Transverse colon (tissue), 4 donors: ENCODE results near the gene DLST. TPM values are rescaled to one million over a fixed set of nuclear protein-coding genes. Genes with fewer than 3 reads are reported as not detected.

Experiments
- DNase-seq: peaks from one replicate; pipeline ENCODE4 v3.0.0-alpha.2; 2019
- H3K27ac ChIP-seq, 4 donors: fragments of 200-600 bp; sonication (generic); 2 replicates each; pipeline ENCODE4 v1.5.1; 2016 to 2018; ENCODE audit warnings: inconsistent platforms in 4 of 4
- H3K27me3 ChIP-seq: fragments of 200-600 bp; sonication (generic); 2 replicates; pipeline ENCODE4 v1.5.1; 2017; ENCODE audit warnings: inconsistent platforms
- H3K36me3 ChIP-seq, 4 donors: fragments of 200-600 bp; sonication (generic); 2 replicates each; pipeline ENCODE4 v1.5.1; 2017 to 2019; ENCODE audit warnings: inconsistent platforms in 4 of 4
- H3K4me1 ChIP-seq, 4 donors: fragments of 200-600 bp; sonication (generic); 2 replicates each; pipeline ENCODE4 v1.5.1; 2017 to 2020; ENCODE audit warnings: inconsistent platforms in 4 of 4
- H3K4me3 ChIP-seq, 4 donors: fragments of 200-600 bp; sonication (generic); 1 replicate in 1 of 4; 2 replicates in 3 of 4; pipeline versions ENCODE4 v1.5.1 to v1.6.1; 2017 to 2019; ENCODE audit warnings: inconsistent platforms in 4 of 4
- H3K9me3 ChIP-seq, 2 donors: fragments of 200-600 bp; sonication (generic); 2 replicates each; pipeline ENCODE4 v1.5.1; 2017 to 2019; ENCODE audit warnings: inconsistent platforms in 2 of 2
- CTCF ChIP-seq, 5 experiments: fragments of 200-600 bp in 3 of 5; fragments of 450-650 bp in 2 of 5; sonication (generic) in 3 of 5; IDR thresholded peaks; 1 replicate in 2 of 5; 2 replicates in 3 of 5; pipeline ENCODE4 v1.5.1; 2016 to 2017; ENCODE audit warnings: antibody characterized with exemption in 5 of 5, inconsistent platforms in 3 of 5, mild to moderate bottlenecking in 2 of 5, moderate library complexity in 1 of 5
- EP300 ChIP-seq: sonication (generic); formaldehyde crosslinking; IDR thresholded peaks from one replicate; pipeline ENCODE4 v1.6.1; 2017; ENCODE audit warnings: antibody characterized with exemption, low read depth
- POLR2A ChIP-seq: fragments of 450-650 bp; IDR thresholded peaks from one replicate; pipeline ENCODE4 v1.6.1; 2016; ENCODE audit warnings: antibody characterized with exemption, mild to moderate bottlenecking, moderate library complexity
- POLR2AphosphoS5 ChIP-seq, 3 donors: sonication (generic); formaldehyde crosslinking; IDR thresholded peaks; one replicate each; pipeline ENCODE4 v1.6.1; 2016; ENCODE audit warnings: antibody characterized with exemption in 3 of 3
- WGBS, 2 donors: methylation state at CpG; one replicate each; pipeline ENCODE4 v1.1.5; 2018; ENCODE audit warnings: low coverage in 1 of 2; 5-methylcytosine and 5-hydroxymethylcytosine counted together
- in situ Hi-C, 4 donors: fragments of 200-750 bp; cut with MboI; loops; one replicate each; pipeline versions ENCODE4 v1.15.0 to v1.15.1; 2017; ENCODE audit warnings: low sequenced_read_pairs in 3 of 4, low pct_ligation_motif_present in 1 of 4, low pct_unique_long_range_greater_than_20kb in 1 of 4
- intact Hi-C: fragments of 100-400 bp; cut with DNase I; formaldehyde crosslinking; loops from one replicate; pipeline ENCODE4 v1.15.1; 2023; ENCODE audit warnings: low total_unique reads
- total RNA-seq, 4 donors: library from RNA; depleted of rRNA; stranded (reverse); fragments of >200 nt; gene quantifications; one replicate each; pipeline ENCODE4 v1.1.0, GENCODE V29; 2016

The DLST gene
- total RNA-seq, 4 donors from 2014 or later, result 65.1 to 135 (median 103) TPM

DNA sequence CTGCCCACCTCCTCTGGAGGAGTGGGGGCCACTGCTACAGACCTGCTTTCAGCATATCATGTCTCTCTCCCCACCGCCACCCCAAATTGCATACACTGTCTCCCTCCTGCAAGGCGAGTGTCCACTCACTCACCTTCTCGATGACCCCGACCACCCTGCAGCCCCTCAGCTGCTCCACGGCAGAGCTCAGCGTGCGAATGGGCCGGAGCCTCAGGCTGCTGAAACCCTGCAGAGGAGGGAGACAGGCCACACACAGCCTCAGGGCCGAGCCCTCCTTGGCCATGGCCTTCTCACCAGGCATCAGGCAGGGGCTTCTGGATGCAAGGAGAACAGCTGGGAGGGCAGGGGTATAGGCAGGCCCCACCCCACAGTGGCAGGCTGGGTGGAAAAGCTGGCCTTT, 36.7 kb downstream of the DLST start:
- Histone ChIP-seq H3K4me3 (no peak overlapping the region), H3K4me1 (peaks cover 0 to 21% (median 7%) of the 10 kb centered on the region in 4 donors), H3K27me3 (no peaks in the 10 kb centered on the region), H3K36me3 (no peaks in the 10 kb centered on the region), H3K9me3 (no peaks in the 10 kb centered on the region), H3K27ac (no peak overlapping the region)
- intact Hi-C loops, result no loop called here
- in situ Hi-C loops, result loop anchor here in 1 of 4 donors (10.0 kb wide), 1 partner anchor 54 kb away; no protein-coding TSS in a partner anchor
- WGBS, 2 donors, result 89% methylated on average over 9 of the region's 9 CpGs; no CpG with 5 or more reads in 1 of the 2 donors
- no peak for DNase-seq
- TF ChIP-seq CTCF (IDR thresholded peaks at IDR 0.05) (no peak), EP300 (no peak), POLR2AphosphoS5 (IDR thresholded peaks at IDR 0.05) (no peak), POLR2A (no peak)

DNA sequence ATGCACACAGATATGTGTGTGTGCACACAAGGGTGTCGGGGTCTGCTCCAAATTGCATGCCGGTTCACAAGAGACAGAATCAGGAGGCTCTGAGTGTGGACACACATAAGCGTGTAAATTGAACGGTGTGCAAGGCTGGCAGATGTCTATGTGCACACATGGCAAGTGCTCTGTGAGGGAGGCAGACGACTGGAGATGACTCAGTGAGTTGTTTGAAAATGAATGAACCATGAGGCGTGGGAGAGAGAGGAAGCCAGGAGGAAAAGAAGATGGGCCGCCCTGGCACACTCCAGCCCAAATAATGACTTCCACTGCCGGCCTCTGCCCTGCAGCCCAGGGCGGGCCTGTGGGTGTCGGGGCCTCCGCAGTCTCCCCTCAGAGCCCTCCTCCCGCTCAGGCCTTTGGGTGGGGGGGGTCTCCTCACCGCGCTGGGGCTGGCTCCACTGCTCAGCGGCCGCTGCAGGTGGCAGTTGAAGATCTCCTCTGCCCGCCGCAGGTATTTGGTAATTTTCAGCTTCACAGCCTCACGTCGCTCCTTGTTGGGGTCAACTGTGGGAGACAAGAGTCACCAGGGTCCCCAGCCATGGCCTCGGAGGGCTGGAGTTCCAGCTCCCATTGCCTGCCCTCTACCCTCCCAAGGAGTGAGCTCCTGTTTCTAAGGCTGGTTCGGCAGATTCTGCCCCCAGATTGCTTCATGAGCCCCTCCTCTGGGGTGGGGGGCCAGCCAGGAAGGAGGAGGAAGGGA, 37.9 kb downstream of the DLST start:
- peaks cover 0 to 23% (median 7%) of the 10 kb centered on the region in 4 donors for H3K4me1 ChIP-seq
- intact Hi-C loops, result no loop called here
- no peak overlapping the region for H3K27ac ChIP-seq
- H3K36me3 ChIP-seq, result no peaks in the 10 kb centered on the region
- no peak for DNase-seq
- H3K27me3 ChIP-seq, result no peaks in the 10 kb centered on the region
- no peak overlapping the region for H3K4me3 ChIP-seq
- H3K9me3 ChIP-seq, result no peaks in the 10 kb centered on the region
- TF ChIP-seq POLR2A (no peak), EP300 (no peak), POLR2AphosphoS5 (IDR thresholded peaks at IDR 0.05) (no peak), CTCF (IDR thresholded peaks at IDR 0.05) (no peak)
- 67 to 87% methylated on average over 4 to 22 of the region's 22 CpGs for WGBS, 2 donors
- in situ Hi-C loops, result loop anchor here in 1 of 4 donors (10.0 kb wide), 1 partner anchor 55 kb away; no protein-coding TSS in a partner anchor

DNA sequence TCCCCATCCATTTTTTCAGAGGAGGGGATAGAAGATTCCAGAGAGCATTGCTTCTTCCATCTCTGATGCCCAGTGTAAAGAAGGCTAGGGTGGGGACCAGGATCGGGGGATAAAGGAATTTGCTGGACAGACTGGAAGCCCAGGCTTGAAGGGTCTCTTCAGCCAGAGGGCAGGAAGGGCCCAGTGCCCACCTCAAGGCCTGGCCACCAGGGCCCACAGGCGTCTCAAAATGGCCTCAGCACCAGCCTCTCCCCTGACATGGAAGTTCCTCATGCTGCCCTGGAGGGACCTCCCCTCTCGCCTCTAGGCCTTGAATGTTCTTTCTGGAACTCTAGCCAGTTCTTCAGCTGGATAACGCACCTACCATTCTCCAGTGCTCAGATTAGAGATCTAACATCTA, 38.6 kb downstream of the DLST start:
- intact Hi-C loops, result no loop called here
- in situ Hi-C loops, result no loop called here
- peaks cover 0 to 23% (median 7%) of the 10 kb centered on the region in 4 donors for H3K4me1 ChIP-seq
- no peaks in the 10 kb centered on the region for H3K36me3 ChIP-seq
- DNase-seq, result no peak
- WGBS, 2 donors, result 86 to 100% methylated on average over 2 to 4 of the region's 4 CpGs
- H3K27ac ChIP-seq, result no peak overlapping the region
- no peak overlapping the region for H3K4me3 ChIP-seq
- H3K27me3 ChIP-seq, result no peaks in the 10 kb centered on the region
- TF ChIP-seq POLR2A, result no peak
- no peaks in the 10 kb centered on the region for H3K9me3 ChIP-seq

GRCh38 chr14:74921053-74921620, 39.4 kb downstream of the DLST start:
- Histone ChIP-seq H3K36me3 (no peaks in the 10 kb centered on the region), H3K4me3 (no peak overlapping the region), H3K4me1 (peaks cover 0 to 23% (median 7%) of the 10 kb centered on the region in 4 donors), H3K27ac (no peak overlapping the region), H3K27me3 (no peaks in the 10 kb centered on the region), H3K9me3 (no peaks in the 10 kb centered on the region)
- TF ChIP-seq POLR2AphosphoS5 (IDR thresholded peaks at IDR 0.05) (no peak), POLR2A (no peak), EP300 (no peak), CTCF (IDR thresholded peaks at IDR 0.05) (no peak)
- 86 to 100% methylated on average over 1 to 16 of the region's 19 CpGs for WGBS, 2 donors
- in situ Hi-C loops, result no loop called here
- intact Hi-C loops, result no loop called here
- no peak for DNase-seq
